CD4-positive, alpha-beta T cell treated with Interferon gamma for 1 hour (primary cell): ENCODE data around the gene OSBPL3.

ENCODE experiments used
- DNase-seq: peaks from one replicate; pipeline ENCODE4 v3.0.0-alpha.2; 2020

OSBPL3 gene

GRCh38 chr7:24888653-24889052 is 91.3 kb downstream of the OSBPL3 start:
- DNase-seq, result no peak

DNA sequence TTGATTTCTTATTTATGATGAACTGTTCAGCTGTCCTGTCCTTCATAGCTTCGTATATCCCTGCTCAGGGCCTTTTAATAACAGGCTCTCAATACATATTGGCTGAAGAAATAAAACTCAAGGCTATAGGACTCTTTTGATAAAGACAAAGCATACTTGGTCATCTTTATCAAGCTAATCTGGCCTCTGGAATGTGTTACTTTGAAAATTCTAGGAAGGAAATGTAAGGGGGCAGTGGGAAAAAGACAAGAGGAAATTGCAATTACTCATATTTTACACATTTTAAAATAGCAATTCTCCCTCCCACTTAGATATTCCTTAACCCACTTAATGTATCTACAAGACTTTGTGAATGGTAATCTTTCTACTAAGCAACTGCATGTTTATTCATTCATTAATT is 94.3 kb downstream of the OSBPL3 start:
- no peak for DNase-seq

- no peak for DNase-seq
Observed at GRCh38 chr7:24885305-24885704, 94.7 kb downstream of the OSBPL3 start.

DNA sequence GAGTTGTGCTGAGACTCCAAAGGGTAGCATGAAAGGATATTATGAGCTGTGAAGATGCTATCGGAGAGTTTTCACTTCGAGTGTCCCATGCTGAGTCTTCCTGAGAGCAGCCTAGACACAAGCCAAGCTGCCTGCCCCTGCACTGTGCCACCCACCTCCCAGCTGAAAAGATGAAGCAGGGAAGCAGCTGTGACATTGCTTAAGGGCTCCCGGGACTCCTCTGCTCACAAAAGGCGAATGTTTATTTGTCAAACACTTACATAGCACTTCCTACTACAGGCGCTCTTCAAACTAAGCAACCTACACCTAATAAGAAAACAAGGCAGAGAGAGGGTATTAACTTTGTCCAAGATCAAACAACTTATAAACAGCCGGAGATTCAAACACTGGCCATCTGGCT is 95.6 kb downstream of the OSBPL3 start:
- no peak for DNase-seq

DNA sequence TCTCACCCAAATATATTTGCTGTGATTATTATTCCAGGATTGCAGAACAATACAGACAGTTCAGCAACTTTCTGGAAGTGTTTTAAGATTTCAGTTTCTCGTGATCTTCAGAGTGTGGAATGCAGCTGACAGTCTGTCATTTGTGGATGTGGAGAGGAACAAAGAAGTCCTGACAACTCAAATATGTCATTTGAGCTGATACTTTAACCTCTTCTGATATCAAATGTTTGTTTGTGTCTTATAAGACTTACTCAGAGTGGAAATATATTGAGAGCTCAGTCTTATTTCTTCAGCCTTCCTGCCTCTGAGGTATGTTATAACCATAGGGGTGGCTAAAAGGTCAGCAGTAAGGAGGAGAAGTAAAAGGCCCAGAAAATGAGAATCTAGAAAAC is 96.4 kb downstream of the OSBPL3 start:
- no peak for DNase-seq

DNA sequence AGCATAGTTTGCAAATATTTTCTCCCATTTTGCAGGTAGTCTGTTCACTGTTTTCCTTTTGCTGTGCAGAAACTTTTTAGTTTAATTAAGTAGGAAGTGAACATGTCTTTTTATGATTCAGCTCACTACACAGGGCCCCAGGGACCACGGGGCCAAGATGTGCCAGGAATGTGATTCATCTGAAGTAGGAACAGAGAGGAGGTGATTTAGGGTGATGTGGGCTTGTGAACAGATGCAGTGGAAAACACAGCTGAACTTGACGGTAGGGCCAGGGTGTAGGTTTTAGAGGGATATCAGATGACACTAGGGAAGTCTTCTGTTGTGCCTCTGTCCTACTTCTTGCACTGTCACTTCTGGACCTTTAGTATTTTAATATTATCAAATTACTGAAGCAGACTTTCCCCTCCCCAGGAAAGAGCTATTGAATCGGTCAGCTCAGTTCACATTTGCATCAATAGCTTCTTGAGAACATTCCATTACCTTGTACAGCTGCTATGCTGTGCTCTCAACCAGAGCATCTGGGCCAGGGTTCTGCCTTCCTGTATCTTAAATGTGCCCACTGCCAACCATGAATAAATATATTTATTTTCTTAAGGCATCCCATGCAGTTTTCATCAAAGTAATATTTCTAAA is 96.9 kb downstream of the OSBPL3 start:
- no peak for DNase-seq

GRCh38 chr7:24881623-24882022 is 98.4 kb downstream of the OSBPL3 start:
- DNase-seq, result no peak

DNA sequence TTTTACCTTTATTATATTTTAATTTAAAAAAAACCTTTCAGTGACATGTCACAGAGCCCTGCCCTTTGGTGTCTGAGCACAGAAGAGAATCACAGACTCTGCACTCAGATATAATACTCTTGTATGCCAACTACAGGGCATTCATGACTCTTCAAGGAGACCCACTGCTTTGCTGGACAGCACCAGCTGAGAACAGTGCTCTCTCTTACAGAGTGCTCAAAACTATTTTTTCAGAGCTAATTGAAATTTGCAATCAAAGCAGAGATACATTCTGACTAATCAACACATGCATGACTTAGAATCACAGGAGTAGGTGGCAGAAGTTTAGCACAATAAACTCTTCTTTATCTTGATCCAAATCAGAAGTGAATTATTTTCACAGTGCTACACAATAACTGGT is 99.1 kb downstream of the OSBPL3 start:
- DNase-seq, result no peak

- no peak for DNase-seq
Observed at GRCh38 chr7:24879291-24879690, 100.7 kb downstream of the OSBPL3 start.

DNA sequence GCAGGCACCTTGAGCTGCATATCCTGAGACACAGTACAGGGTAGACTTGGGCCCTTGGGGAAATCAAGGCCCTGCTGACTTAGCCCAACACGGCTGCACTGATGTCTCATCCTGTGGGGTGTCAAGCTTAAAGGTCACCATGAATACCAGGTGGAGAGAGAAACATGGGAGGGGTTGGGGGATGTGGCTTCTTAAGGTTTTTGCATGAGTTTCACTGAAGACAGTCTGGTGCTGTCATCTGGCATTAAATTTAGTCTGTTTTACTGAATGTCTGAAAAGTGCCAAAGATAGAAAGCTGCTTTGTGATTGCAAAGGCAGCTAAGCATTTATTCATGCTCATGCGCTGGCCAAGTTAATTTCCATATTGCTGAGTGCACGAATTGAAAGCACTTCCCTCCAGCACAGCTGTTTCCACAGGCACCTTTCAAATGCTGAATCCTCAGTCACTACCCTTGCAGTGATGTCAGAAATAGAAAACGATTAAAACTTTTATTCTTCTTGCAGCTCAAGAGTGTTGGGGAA is 102.1 kb downstream of the OSBPL3 start:
- no peak for DNase-seq

DNA sequence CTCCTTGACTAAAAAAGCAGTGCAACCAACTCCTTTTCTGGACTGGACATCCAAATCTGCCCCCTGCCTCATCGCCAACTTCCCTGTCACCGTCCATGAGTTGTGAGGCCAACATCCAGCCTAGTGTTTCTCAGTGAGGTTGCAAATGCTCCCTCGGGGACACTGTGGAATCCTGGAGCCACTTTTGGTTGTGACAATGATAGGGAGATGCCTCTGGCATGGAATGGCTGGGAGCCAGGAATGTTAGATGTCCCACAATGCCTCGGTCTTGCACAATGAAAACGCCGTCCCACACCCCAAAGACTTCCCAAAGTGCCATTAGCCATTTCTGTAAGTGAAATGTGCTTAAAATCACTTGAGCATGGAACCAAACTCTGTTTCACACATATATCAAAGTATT is 105.2 kb downstream of the OSBPL3 start:
- no peak for DNase-seq

DNA sequence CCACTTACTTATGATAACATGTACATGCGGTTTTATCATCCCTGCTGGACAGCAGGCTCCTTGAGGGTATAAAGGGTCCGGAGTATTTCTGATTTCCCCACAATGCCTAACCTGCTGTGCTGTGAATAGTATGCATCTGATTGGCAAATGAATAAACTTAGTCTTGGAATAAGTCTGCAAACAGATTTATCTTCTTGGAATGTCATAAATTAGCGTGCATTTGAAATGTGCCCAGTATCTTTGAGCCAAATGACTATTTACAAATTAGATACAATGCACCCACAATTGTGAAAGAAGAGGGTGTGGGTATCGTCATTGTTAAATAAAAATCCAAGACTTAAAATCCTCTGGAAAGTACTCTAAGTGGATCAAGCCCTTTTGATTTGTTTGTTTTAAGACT is 106.0 kb downstream of the OSBPL3 start:
- DNase-seq, result no peak

DNA sequence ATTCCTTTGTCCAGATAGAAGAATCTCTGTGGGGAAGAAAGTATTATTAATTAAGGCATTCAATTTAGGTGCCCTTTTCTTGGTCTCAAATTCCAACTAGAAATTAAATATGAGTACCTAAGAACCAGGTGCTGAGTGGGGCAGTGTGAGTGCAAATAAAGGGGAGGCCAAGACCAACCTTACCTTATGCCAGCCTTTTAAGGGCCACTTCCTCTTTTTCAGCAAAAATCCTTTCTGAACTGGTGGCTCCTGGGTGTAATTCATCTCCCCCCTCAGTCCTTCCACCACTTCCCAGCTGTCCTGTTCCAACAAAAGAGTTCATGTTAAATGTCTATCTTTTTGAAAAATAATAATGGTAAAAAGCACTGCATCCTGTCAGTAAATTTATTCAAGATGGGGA is 108.2 kb downstream of the OSBPL3 start:
- DNase-seq, result no peak

DNA sequence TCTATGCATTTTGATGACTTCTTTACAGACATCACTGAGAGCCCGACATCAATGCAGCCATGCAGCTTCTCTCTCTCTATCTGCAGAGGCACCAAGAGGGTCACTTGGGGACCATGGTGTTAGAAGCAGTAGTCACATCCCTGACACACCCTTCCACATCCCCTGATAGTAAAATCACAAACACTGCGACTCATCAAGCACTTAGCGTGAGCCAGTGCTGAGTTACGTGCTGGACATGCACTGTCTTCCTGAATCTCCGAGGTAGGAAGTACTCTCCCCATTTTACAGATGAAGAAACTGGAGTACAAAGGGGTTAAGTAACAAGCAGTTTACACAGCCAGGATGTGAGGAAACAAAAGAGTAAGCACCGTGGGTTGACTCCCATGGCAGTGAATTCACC is 109.2 kb downstream of the OSBPL3 start:
- DNase-seq, result no peak

DNA sequence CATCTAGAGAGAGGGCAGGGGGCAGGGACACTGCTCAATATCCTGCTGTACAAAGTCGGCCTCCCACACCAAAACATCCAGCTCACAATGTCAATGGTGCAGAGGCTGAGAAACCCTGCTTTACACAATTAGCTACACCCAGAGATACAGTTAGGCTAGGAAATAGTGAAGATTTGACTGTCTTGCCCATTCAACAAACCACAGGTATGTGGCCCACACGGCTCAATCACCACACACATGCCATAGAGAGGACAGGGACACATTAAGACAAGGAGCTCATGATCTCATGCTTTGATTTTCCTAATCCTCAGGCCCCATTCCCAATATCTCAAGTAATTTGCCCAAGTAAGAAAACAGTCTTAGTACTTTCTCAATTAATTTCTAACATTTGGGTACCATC is 110.4 kb downstream of the OSBPL3 start:
- DNase-seq, result no peak

- DNase-seq, result no peak
Observed at GRCh38 chr7:24868741-24869140, 111.2 kb downstream of the OSBPL3 start.

DNA sequence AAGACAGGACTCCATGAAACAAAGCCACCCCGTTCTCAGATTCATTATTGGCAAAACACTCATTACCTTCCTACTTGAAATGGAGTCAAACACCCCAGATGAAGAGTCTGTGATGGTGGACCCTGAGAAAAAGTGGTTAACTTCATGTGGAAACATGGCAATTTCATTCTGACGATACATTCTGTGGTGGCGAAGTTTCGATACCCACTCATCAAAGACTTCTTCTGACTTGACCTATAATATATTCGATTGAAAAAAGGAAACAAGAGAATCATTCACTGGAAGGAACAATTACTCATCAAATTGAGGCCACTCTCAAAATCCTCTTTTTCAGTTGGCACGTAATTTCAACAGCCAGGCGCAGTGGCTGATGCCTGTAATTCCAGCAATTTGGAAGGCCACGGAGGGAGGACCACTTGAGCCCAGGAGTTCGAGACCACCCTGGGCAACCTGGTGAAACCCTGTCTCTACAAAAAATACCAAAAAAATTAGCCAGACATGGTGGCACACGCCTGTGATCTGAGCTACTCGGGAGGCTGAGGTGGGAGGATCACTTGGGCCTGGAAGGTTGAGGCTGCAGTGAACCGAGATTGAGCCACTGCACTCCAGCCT is 113.9 kb downstream of the OSBPL3 start:
- no peak for DNase-seq

DNA sequence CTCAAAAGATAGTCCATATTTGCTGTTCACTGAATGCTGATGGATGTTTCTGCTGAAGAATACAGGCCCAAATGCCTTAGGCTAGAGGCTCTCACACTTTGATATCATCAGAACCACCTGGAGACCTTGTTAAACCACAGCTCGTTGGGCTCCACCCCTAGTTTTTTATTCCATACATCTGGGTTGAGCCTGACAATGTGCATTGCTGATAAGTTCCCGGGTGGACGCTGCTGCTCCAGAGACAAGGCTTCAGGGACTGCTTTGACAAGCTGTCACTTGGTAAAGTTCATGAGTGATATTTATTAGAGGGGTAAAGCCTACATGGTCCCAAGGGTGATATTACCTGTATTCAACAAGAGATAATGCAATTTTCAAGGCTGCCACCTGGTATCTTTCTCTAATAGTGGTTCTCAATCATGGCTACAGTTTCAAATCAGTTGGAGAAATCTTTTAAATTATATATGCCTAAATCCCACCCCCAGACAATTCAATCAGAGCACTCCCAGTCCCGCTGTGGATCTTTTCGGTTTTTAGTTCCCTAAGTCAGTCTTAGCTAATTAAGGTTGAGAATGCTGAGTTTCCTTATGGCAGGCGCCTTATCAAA is 115.7 kb downstream of the OSBPL3 start:
- no peak for DNase-seq

GRCh38 chr7:24863626-24864025 is 116.4 kb downstream of the OSBPL3 start:
- no peak for DNase-seq

- no peak for DNase-seq
Observed at GRCh38 chr7:24862461-24862860, 117.5 kb downstream of the OSBPL3 start.

DNA sequence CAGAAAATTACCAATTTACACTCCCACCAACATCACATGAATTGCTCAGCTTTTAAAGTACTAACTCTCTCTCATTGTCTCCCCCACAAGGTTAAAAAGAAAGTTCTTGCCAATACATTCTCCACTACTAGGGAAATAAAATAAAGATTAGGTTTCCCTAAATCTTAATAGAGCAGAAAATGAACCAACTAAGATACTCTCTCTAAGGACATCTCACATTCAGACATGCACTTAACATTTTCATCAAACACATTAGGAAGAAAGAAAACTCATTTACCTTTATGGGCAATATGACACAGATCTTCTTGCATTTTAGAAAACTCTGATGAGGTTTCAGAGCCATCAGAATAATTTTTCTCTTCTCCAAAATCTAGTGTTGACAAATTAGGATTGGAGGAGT is 118.6 kb downstream of the OSBPL3 start:
- no peak for DNase-seq

DNA sequence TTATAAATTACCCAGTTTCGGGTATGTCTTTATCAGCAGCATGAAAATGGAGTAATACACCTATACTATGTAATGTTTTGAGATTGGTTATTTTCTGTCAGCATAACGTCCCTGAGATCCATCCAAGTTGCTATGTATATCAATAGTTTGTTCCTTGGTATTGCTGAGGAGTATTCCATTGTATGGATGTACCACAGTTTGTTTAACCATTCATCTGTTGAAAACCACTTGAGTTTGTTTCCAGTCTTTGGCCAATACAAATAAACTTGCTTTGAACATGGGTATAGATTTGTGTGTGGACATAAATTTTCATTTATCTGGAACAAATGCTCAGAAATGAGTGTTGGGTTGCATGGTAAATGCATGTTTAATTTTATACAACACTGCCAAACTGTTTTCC is 119.4 kb downstream of the OSBPL3 start:
- DNase-seq, result no peak

DNA sequence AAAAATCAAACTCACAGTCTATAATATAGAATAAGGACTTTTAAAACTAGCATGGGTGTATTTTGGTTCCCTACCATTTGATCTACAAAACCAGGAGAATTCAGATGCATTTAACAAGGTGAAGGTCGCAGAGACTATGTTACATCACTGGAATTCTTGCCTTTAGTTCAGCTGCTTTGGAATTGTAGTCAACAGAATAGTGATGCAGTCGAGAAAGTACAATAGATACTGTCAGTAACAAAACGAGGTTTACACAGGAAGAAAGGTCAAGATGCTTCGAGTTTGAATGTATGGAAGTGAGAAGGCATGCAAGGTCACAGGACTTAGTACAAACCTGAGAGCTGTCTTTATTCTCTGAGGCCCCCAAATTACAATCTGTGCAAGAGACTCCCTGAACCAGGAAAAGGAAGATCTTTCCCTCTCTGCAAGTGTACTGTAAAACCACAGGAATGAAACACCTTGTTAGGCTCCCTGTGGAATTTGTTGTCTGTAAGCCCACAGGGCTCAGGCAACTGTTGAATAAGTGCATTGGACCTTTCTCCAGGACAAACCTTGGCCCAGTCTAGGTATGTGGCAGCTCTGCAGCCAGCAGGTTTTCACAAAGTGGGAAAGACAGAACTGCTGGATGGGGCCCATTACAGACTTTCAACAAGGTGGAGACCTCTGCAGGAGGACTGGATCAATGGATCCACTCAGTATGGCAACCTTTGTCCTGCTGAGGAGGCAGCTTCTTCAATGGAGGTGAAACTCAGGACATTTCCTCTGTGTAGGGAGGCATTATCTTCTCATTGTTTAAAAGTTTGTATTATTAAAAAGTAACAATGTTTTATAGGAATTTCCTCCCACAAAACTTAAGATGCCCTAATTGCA is 121.6 kb downstream of the OSBPL3 start:
- DNase-seq, result no peak

GRCh38 chr7:24857623-24858022 is 122.4 kb downstream of the OSBPL3 start:
- DNase-seq, result no peak
